ENCODE results near the gene HHIP.

Gene HHIP, protein sequence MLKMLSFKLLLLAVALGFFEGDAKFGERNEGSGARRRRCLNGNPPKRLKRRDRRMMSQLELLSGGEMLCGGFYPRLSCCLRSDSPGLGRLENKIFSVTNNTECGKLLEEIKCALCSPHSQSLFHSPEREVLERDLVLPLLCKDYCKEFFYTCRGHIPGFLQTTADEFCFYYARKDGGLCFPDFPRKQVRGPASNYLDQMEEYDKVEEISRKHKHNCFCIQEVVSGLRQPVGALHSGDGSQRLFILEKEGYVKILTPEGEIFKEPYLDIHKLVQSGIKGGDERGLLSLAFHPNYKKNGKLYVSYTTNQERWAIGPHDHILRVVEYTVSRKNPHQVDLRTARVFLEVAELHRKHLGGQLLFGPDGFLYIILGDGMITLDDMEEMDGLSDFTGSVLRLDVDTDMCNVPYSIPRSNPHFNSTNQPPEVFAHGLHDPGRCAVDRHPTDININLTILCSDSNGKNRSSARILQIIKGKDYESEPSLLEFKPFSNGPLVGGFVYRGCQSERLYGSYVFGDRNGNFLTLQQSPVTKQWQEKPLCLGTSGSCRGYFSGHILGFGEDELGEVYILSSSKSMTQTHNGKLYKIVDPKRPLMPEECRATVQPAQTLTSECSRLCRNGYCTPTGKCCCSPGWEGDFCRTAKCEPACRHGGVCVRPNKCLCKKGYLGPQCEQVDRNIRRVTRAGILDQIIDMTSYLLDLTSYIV

DNA sequence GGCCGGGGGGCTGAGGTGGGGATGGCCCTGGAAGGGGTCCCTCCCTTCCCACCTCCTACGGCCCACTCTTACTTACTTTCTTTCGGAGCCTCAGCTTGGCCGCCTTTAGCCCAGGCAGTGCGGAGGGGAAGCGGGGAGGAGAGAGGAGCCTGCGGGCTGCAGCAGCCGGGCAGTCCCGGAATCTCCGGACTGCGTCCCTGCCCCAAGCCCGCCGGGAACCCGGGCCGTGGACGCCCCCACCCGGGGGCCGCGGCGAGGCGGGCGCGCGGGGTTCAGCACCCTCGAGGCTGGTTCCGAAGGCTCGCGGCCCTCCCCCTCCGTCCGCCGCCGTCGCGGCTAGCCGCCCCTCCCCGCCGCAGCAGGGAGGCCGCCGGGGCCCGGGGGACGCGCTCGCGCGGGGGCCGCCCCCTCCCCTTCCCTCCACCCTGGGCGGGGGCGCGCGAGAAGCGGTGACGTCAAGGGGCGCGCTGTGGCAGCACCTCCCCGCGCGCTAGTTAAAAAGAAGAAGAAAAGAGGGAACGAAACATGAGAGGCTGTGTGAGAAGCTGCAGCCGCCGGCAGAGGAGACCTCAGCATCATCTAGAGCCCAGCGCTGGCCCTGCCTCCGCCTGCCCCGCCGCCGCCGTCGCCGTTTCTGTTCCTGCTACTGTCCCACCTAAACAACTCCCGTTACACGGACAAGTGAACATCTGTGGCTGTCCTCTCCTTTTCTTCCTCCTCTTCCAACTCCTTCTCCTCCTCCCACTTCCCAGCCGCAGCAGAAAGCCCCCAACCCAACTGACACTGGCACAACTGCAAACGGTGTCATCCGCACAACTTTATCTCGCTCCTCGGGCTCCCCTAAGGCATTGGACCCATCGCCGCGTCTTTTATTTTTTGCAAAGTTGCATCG lies at the start of gene HHIP:
Gene HHIP (plus strand): TSS at position 526 of the 892 bp plus-strand sequence. CDS start 520 bp downstream, outside the sequence.
- no peaks in the 10 kb centered on the region for H4K20me1 ChIP-seq (ENCODE audit: control insufficient read depth, insufficient read depth, low read depth, low read length)
- no peak within 1 kb of the TSS for H3K4me3 ChIP-seq (ENCODE audit: low read length)
- no peaks in the 10 kb centered on the region for H3K79me2 ChIP-seq (ENCODE audit: control insufficient read depth, low read length)
- no peaks in the 10 kb centered on the region for H3F3A ChIP-seq (ENCODE audit: control insufficient read depth, insufficient read depth)
- H3K4me2 ChIP-seq (ENCODE audit: low read length), result no peak within 1 kb of the TSS
- no peaks in the 10 kb centered on the region for H3K36me3 ChIP-seq (ENCODE audit: control insufficient read depth, low read length)
- H3K27ac ChIP-seq (ENCODE audit: low read depth, low read length), result no peak within 1 kb of the TSS
- no peaks in the 10 kb centered on the region for H3K4me1 ChIP-seq (ENCODE audit: control insufficient read depth, low read length)
- TF ChIP-seq, protein P1, sequence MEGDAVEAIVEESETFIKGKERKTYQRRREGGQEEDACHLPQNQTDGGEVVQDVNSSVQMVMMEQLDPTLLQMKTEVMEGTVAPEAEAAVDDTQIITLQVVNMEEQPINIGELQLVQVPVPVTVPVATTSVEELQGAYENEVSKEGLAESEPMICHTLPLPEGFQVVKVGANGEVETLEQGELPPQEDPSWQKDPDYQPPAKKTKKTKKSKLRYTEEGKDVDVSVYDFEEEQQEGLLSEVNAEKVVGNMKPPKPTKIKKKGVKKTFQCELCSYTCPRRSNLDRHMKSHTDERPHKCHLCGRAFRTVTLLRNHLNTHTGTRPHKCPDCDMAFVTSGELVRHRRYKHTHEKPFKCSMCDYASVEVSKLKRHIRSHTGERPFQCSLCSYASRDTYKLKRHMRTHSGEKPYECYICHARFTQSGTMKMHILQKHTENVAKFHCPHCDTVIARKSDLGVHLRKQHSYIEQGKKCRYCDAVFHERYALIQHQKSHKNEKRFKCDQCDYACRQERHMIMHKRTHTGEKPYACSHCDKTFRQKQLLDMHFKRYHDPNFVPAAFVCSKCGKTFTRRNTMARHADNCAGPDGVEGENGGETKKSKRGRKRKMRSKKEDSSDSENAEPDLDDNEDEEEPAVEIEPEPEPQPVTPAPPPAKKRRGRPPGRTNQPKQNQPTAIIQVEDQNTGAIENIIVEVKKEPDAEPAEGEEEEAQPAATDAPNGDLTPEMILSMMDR (IDR thresholded peaks at IDR 0.05; ENCODE audit: low read depth, low read length, poor library complexity, severe bottlenecking), result no peak
- TF ChIP-seq EZH2phosphoT487 (IDR thresholded peaks at IDR 0.05; ENCODE audit: borderline replicate concordance, low read length), result no peak
- H3K9me2 ChIP-seq (replicated peaks; ENCODE audit: control insufficient read depth, low read length), result no peaks in the 10 kb centered on the region
- peaks cover 24% of the 10 kb centered on the region for H3K27me3 ChIP-seq (ENCODE audit: control insufficient read depth, low read length)
- H3K9me3 ChIP-seq (ENCODE audit: control insufficient read depth, insufficient read depth, low read length), result no peaks in the 10 kb centered on the region

DNA sequence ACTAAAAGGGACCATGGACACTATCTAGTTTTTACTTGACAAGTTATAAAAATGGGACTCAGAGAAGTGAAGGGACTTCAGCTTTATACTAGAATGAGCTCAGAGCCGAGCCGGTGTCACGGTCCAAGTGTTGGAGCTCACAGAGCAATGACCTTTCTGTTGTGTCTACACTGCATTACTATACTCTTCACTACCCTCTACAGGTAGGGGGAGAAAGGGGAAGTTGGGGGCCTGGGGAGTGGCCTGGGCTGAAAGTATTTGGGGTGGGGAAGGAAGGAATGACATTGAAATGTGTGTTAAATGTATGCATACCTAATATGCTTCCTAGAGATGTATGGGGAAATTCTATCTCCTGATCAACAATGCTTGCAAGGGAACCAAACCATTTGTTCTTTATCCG lies 48.8 kb upstream of the HHIP start:
- Histone ChIP-seq H3K4me1 (ENCODE audit: control insufficient read depth, low read length) (no peaks in the 10 kb centered on the region), H4K20me1 (ENCODE audit: control insufficient read depth, insufficient read depth, low read depth, low read length) (no peaks in the 10 kb centered on the region), H3K4me3 (ENCODE audit: low read length) (no peak overlapping the region), H3K9me3 (ENCODE audit: control insufficient read depth, insufficient read depth, low read length) (no peaks in the 10 kb centered on the region), H3K79me2 (ENCODE audit: control insufficient read depth, low read length) (no peaks in the 10 kb centered on the region), H3K27ac (ENCODE audit: low read depth, low read length) (no peak overlapping the region), H3K4me2 (ENCODE audit: low read length) (no peak overlapping the region), H3K9me2 (replicated peaks; ENCODE audit: control insufficient read depth, low read length) (no peaks in the 10 kb centered on the region), H3K36me3 (ENCODE audit: control insufficient read depth, low read length) (no peaks in the 10 kb centered on the region), H3K27me3 (ENCODE audit: control insufficient read depth, low read length) (no peaks in the 10 kb centered on the region), H3F3A (ENCODE audit: control insufficient read depth, insufficient read depth) (no peaks in the 10 kb centered on the region)
- TF ChIP-seq, protein P1 (IDR thresholded peaks at IDR 0.05; ENCODE audit: low read depth, low read length, poor library complexity, severe bottlenecking), result no peak
- no peak for TF ChIP-seq EZH2phosphoT487 (IDR thresholded peaks at IDR 0.05; ENCODE audit: borderline replicate concordance, low read length)

DNA sequence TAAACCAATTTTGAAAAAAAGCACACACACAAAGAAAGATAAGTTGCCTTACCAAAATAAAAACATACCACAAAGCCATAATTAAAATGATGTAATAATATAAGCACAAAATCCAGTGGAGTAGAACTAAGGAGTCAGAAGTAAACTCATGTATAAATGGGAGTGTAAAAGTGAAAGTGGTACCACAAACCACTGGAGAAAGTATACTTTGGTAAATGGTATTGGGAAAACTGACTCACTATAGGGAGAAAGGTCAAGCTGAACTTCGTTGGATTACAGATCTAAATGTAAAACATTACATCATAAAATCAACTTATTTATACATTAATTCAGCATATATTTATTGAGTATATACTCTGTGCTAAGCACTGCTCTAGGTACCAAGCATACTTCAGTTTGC lies 46.3 kb upstream of the HHIP start:
- TF ChIP-seq, protein P1 (IDR thresholded peaks at IDR 0.05; ENCODE audit: low read depth, low read length, poor library complexity, severe bottlenecking), result no peak
- TF ChIP-seq EZH2phosphoT487 (IDR thresholded peaks at IDR 0.05; ENCODE audit: borderline replicate concordance, low read length), result no peak
- Histone ChIP-seq H3K4me3 (ENCODE audit: low read length) (no peak overlapping the region), H4K20me1 (ENCODE audit: control insufficient read depth, insufficient read depth, low read depth, low read length) (no peaks in the 10 kb centered on the region)

More for the DNA sequence above, 46.3 kb upstream of the HHIP start:
- Histone ChIP-seq H3K9me2 (replicated peaks; ENCODE audit: control insufficient read depth, low read length) (no peaks in the 10 kb centered on the region), H3K4me1 (ENCODE audit: control insufficient read depth, low read length) (no peaks in the 10 kb centered on the region), H3K27me3 (ENCODE audit: control insufficient read depth, low read length) (no peaks in the 10 kb centered on the region), H3K9me3 (ENCODE audit: control insufficient read depth, insufficient read depth, low read length) (no peaks in the 10 kb centered on the region), H3K4me2 (ENCODE audit: low read length) (no peak overlapping the region), H3K27ac (ENCODE audit: low read depth, low read length) (no peak overlapping the region), H3F3A (ENCODE audit: control insufficient read depth, insufficient read depth) (no peaks in the 10 kb centered on the region), H3K79me2 (ENCODE audit: control insufficient read depth, low read length) (no peaks in the 10 kb centered on the region), H3K36me3 (ENCODE audit: control insufficient read depth, low read length) (no peaks in the 10 kb centered on the region)

Data from DOHH2 (cell line).